Uterine smooth muscle cell (primary cell): ENCODE results near the gene CYP2E1. TPM values are rescaled to one million over a fixed set of nuclear protein-coding genes. Genes with fewer than 3 reads are reported as not detected.

ENCODE experiments used
- total RNA-seq: library from RNA; depleted of rRNA; stranded (reverse); fragments of >200 nt; gene quantifications from 2 replicates; pipeline ENCODE4 v1.2.3, GENCODE V29; 2014

CYP2E1 gene
- total RNA-seq = 0.22 and 0.37 TPM in 2 replicates

GRCh38 chr10:133526957-133527588, at the start of gene CYP2E1:
TSS of gene CYP2E1 (plus strand) at chr10:133527363. CDS start at chr10:133527396, 33 bp downstream.

GRCh38 chr10:133565441-133566294, 38.5 kb downstream of the CYP2E1 start, which contains the start of gene SYCE1:
TSS of gene SYCE1 (minus strand) at chr10:133565583. CDS start at chr10:133565529, 54 bp downstream.

Other genes starting within 250 kb of the CYP2E1 start
- 71.4 and 103 TPM in 2 replicates for gene TUBGCP2, start 218.5 kb upstream of the CYP2E1 start, total RNA-seq
- gene ZNF511, start 218.4 kb upstream of the CYP2E1 start, total RNA-seq = 27.7 and 41.9 TPM in 2 replicates
- 0.25 TPM in 1 of 2 replicates, not detected in the other for gene CALY, start 190.5 kb upstream of the CYP2E1 start, total RNA-seq
- gene PRAP1, start 180.0 kb upstream of the CYP2E1 start, total RNA-seq = not detected in 2 replicates
- 9.5 and 10.1 TPM in 2 replicates for gene FUOM, start 169.3 kb upstream of the CYP2E1 start, total RNA-seq
- 52.3 and 55.4 TPM in 2 replicates for gene ECHS1, start 154.0 kb upstream of the CYP2E1 start, total RNA-seq
- gene PAOX, start 148.1 kb upstream of the CYP2E1 start, total RNA-seq = 4.0 and 9.2 TPM in 2 replicates
- 37.6 and 38.5 TPM in 2 replicates for gene MTG1, start 133.2 kb upstream of the CYP2E1 start, total RNA-seq
- 0.22 and 0.50 TPM in 2 replicates for gene SPRN, start 102.7 kb upstream of the CYP2E1 start, total RNA-seq
- 2.6 and 4.2 TPM in 2 replicates for gene SCART1, start 73.4 kb upstream of the CYP2E1 start, total RNA-seq
- gene SYCE1, start 38.2 kb downstream of the CYP2E1 start, total RNA-seq = not detected in 2 replicates
- not detected in 2 replicates for gene FRG2B, start 99.4 kb downstream of the CYP2E1 start, total RNA-seq